RWPE2 (cell line): Measurements from ENCODE around the gene UAP1L1.

Experiments used
- ATAC-seq: fragments of 200-7000 bp; cut with Tn5 transposase; 3 replicates; pipeline ENCODE4 v1.9.1; 2021; ENCODE audit warnings: low read depth
- DNase-seq: peaks from one replicate; pipeline ENCODE4 v3.0.0-alpha.2; 2020; ENCODE audit warnings: low spot score
- H3K27ac ChIP-seq: fragments of 450-650 bp; 2 replicates; pipeline ENCODE4 v1.5.1; 2017; ENCODE audit warnings: mild to moderate bottlenecking; ENCODE audit not compliant: poor library complexity, severe bottlenecking
- H3K27me3 ChIP-seq: fragments of 250-450 bp; sonication (Bioruptor Pico); 2 replicates; pipeline ENCODE4 v1.5.1; 2021; ENCODE audit warnings: mild to moderate bottlenecking, moderate library complexity; ENCODE audit not compliant: insufficient read depth, poor library complexity, severe bottlenecking
- H3K36me3 ChIP-seq: fragments of 250-450 bp; sonication (Bioruptor Pico); 2 replicates; pipeline ENCODE4 v1.5.1; 2020; ENCODE audit warnings: low read depth, mild to moderate bottlenecking, moderate library complexity
- H3K4me1 ChIP-seq: fragments of 250-450 bp; sonication (Bioruptor Pico); 2 replicates; pipeline ENCODE4 v1.5.1; 2021; ENCODE audit warnings: mild to moderate bottlenecking, moderate library complexity; ENCODE audit not compliant: insufficient read depth, poor library complexity, severe bottlenecking
- H3K4me3 ChIP-seq: fragments of 250-450 bp; sonication (Bioruptor Pico); 2 replicates; pipeline ENCODE4 v1.5.1; 2021; ENCODE audit warnings: mild to moderate bottlenecking, moderate library complexity; ENCODE audit not compliant: severe bottlenecking
- H3K9me3 ChIP-seq: fragments of 250-450 bp; sonication (Bioruptor Pico); 2 replicates; pipeline ENCODE4 v1.5.1; 2021; ENCODE audit warnings: mild to moderate bottlenecking, moderate library complexity; ENCODE audit not compliant: severe bottlenecking
- CTCF ChIP-seq: fragments of 450-650 bp; IDR thresholded peaks from one replicate; pipeline ENCODE4 v1.5.1; 2017; ENCODE audit warnings: mild to moderate bottlenecking, moderate library complexity; ENCODE audit not compliant: poor library complexity, severe bottlenecking

The UAP1L1 gene

GRCh38 chr9:137077758-137078693 is 709 bp downstream of the UAP1L1 start:
- DNase-seq (peak; percentile 65), ATAC-seq (peak; percentile 22; the same call in 2 of the 3 replicates)
- Histone ChIP-seq H3K9me3 (no peaks in the 10 kb centered on the region), H3K36me3 (peaks cover 12% of the 10 kb centered on the region; the same call in 1 of the 2 replicates), H3K27ac (peak overlapping the region; percentile 39), H3K4me3 (peak overlapping the region; percentile 61), H3K27me3 (no peaks in the 10 kb centered on the region), H3K4me1 (peaks cover under 1% of the 10 kb centered on the region)
- TF ChIP-seq CTCF, result no peak

GRCh38 chr9:137078701-137079400 is 1.5 kb downstream of the UAP1L1 start:
- DNase-seq, result no peak
- no peak for TF ChIP-seq CTCF
- ATAC-seq, result no peak
- peaks cover 9% of the 10 kb centered on the region for H3K4me1 ChIP-seq
- no peak overlapping the region for H3K27ac ChIP-seq
- H3K27me3 ChIP-seq, result no peaks in the 10 kb centered on the region
- no peaks in the 10 kb centered on the region for H3K9me3 ChIP-seq
- H3K4me3 ChIP-seq, result peak overlapping the region; percentile 61
- H3K36me3 ChIP-seq, result peaks cover 12% of the 10 kb centered on the region; the same call in 1 of the 2 replicates

GRCh38 chr9:137079401-137079787 is 2.1 kb downstream of the UAP1L1 start:
- DNase-seq, result no peak
- ATAC-seq, result no peak
- no peak overlapping the region for H3K4me3 ChIP-seq
- H3K9me3 ChIP-seq, result no peaks in the 10 kb centered on the region
- H3K36me3 ChIP-seq, result peaks cover 12% of the 10 kb centered on the region; the same call in 1 of the 2 replicates
- no peak overlapping the region for H3K27ac ChIP-seq
- TF ChIP-seq CTCF, result no peak
- peaks cover 15% of the 10 kb centered on the region for H3K4me1 ChIP-seq
- no peaks in the 10 kb centered on the region for H3K27me3 ChIP-seq

GRCh38 chr9:137080260-137081122 is 3.2 kb downstream of the UAP1L1 start:
- Histone ChIP-seq H3K27ac (no peak overlapping the region), H3K36me3 (peaks cover 12% of the 10 kb centered on the region; the same call in 1 of the 2 replicates), H3K9me3 (no peaks in the 10 kb centered on the region), H3K27me3 (no peaks in the 10 kb centered on the region), H3K4me1 (peaks cover 21% of the 10 kb centered on the region), H3K4me3 (no peak overlapping the region)
- TF ChIP-seq CTCF, result no peak
- DNase-seq (no peak), ATAC-seq (no peak)
